ENCODE results near the gene PRKCA.
A peak's percentile ranks its signal among the peaks of the same experiment; 100 is the strongest.

Gene PRKCA

DNA sequence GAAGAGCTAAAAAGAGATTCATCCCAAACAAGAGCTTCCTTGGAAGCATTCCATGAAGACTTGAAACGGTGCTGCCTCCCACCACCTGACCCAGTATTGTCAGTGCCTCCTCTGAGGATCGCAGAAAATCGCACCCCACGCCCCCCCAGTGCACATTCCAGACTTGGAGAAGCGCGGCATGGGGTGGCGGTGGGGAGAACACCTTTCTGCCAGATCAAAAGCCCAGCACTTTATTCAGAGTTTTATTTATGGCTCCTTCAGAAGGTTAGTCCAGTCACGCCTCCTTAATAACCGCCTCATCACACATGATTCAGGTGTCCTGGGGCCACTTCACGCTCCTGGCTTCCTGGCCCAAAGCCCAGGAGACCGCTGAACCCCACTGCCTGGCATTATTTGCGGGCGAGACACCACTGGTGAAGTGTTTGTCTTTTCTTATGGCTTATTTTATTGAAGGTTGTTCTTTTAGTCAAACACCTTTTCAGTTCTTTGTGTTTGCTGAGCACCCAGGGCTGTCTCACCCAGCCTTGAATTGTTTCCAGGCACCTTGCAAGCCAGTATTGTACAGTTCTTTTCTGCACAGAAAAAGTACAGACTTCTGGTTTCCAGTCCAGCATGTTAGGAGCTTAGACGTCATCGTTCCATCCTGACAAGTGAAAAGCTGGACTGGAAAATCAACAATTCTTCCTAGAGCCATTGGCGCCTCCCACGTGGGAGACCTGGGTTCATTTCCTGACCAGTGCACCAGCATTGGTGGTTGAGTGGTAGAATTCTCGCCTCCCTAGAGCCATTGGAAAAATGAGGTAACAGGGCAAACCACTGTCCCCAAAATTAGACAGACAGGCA, 452.9 kb downstream of the PRKCA start:
- Histone ChIP-seq H3K36me3 (no peaks in the 10 kb centered on the region; the same call in none of the 2 replicates), H3K27me3 (no peaks in the 10 kb centered on the region; the same call in 1 of the 2 replicates), H3K4me3 (ENCODE audit: low read depth, low read length) (no peak overlapping the region), H3K4me1 (no peaks in the 10 kb centered on the region), H3K9me3 (no peaks in the 10 kb centered on the region)
- TF ChIP-seq, protein P1, sequence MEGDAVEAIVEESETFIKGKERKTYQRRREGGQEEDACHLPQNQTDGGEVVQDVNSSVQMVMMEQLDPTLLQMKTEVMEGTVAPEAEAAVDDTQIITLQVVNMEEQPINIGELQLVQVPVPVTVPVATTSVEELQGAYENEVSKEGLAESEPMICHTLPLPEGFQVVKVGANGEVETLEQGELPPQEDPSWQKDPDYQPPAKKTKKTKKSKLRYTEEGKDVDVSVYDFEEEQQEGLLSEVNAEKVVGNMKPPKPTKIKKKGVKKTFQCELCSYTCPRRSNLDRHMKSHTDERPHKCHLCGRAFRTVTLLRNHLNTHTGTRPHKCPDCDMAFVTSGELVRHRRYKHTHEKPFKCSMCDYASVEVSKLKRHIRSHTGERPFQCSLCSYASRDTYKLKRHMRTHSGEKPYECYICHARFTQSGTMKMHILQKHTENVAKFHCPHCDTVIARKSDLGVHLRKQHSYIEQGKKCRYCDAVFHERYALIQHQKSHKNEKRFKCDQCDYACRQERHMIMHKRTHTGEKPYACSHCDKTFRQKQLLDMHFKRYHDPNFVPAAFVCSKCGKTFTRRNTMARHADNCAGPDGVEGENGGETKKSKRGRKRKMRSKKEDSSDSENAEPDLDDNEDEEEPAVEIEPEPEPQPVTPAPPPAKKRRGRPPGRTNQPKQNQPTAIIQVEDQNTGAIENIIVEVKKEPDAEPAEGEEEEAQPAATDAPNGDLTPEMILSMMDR (IDR thresholded peaks at IDR 0.05; ENCODE audit: low read depth, low read length): no peak
- DNase-seq: no peak

DNA sequence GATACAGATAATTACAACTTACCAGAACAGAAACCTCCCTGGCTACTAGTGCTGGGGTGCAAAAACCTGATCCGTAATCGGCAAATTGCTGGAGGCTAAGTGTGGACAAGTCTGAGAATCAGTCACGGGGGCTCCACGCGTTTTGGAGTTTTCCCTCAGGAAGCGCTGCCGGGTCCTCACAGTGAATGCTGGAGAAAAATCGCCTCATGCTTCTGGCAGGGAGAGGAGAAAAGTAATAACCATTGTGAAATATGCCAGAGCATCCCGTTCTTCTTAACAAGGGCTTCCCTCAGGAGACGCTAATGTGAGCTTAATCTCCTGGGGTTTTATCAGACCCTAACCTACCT, 453.5 kb downstream of the PRKCA start:
- no peaks in the 10 kb centered on the region for H3K9me3 ChIP-seq
- H3K36me3 ChIP-seq: no peaks in the 10 kb centered on the region; the same call in none of the 2 replicates
- no peak overlapping the region for H3K4me3 ChIP-seq (ENCODE audit: low read depth, low read length)
- H3K27me3 ChIP-seq: no peaks in the 10 kb centered on the region; the same call in 1 of the 2 replicates
- no peaks in the 10 kb centered on the region for H3K4me1 ChIP-seq
- no peak for DNase-seq
- TF ChIP-seq, protein P1 (IDR thresholded peaks at IDR 0.05; ENCODE audit: low read depth, low read length): no peak

DNA sequence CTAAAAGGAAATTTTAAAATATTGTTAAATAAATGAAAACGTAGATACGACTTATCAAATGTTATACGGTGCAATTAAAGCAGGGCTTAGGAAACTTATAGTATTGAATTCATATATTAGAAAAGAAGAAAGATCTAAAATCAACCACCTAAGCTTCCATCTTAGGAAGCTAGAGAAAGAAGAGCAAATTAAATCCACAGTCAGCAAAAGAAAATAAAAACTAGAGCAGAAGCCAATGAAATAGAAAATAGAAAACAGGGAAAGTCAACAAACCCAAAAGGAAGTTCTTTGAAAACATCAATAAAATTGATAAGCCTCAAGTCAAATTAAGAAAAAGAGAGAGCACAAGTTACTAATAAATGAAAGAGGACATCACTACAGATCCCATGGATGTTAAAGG, 457.9 kb downstream of the PRKCA start:
- no peaks in the 10 kb centered on the region; the same call in none of the 2 replicates for H3K36me3 ChIP-seq
- H3K9me3 ChIP-seq: no peaks in the 10 kb centered on the region
- no peak for DNase-seq
- TF ChIP-seq, protein P1 (IDR thresholded peaks at IDR 0.05; ENCODE audit: low read depth, low read length): no peak
- no peak overlapping the region for H3K4me3 ChIP-seq (ENCODE audit: low read depth, low read length)
- peaks cover 3% of the 10 kb centered on the region; the same call in 1 of the 2 replicates for H3K4me1 ChIP-seq
- H3K27me3 ChIP-seq: no peaks in the 10 kb centered on the region

DNA sequence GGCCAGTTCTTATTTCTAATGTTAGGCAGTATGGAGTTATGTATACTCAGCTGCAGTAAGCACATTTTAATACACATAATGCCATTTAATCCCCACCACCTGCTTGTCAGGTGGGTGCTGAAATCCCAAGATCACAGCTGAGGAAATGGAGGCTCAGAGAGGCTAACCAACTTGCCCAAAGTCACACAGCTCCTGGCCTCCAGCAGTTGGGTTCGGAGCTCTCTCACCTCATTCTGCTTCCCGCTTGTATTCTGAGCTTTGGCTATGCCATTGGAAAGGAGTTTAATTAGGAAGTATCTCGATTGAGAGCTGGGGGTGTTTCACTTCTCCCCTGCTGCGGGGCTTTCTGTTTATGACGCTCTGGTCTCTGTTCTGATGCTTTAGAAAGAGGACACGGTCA, 459.9 kb downstream of the PRKCA start:
- Histone ChIP-seq H3K4me3 (ENCODE audit: low read depth, low read length) (no peak overlapping the region), H3K36me3 (no peaks in the 10 kb centered on the region; the same call in 1 of the 2 replicates), H3K27me3 (no peaks in the 10 kb centered on the region), H3K9me3 (no peaks in the 10 kb centered on the region), H3K4me1 (peaks cover 3% of the 10 kb centered on the region; the same call in 1 of the 2 replicates)
- DNase-seq: no peak
- TF ChIP-seq, protein P1 (IDR thresholded peaks at IDR 0.05; ENCODE audit: low read depth, low read length): no peak

DNA sequence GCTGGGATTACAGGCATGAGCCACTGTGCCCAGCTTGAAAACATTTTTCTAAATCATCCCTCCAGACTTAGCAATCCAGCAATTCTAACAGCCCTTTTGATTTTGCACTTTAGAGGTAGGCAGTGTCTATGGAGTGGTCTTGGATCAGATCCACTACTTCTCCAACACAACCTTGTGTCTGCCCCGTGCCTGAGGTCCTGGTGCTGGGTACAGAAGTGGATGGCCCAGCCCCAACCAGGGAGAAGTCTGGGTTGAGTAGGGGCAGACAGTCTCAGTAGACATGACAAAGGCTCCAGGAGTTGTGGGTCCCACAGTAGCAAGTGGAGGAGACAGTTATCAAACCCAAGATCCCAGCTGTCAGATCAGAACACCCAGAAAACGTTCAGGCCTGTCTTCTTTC, 460.6 kb downstream of the PRKCA start:
- DNase-seq: no peak
- H3K9me3 ChIP-seq: no peaks in the 10 kb centered on the region
- TF ChIP-seq, protein P1 (IDR thresholded peaks at IDR 0.05; ENCODE audit: low read depth, low read length): no peak
- H3K36me3 ChIP-seq: no peaks in the 10 kb centered on the region; the same call in 1 of the 2 replicates
- H3K4me3 ChIP-seq (ENCODE audit: low read depth, low read length): no peak overlapping the region
- peaks cover 3% of the 10 kb centered on the region; the same call in 1 of the 2 replicates for H3K4me1 ChIP-seq
- no peaks in the 10 kb centered on the region for H3K27me3 ChIP-seq

DNA sequence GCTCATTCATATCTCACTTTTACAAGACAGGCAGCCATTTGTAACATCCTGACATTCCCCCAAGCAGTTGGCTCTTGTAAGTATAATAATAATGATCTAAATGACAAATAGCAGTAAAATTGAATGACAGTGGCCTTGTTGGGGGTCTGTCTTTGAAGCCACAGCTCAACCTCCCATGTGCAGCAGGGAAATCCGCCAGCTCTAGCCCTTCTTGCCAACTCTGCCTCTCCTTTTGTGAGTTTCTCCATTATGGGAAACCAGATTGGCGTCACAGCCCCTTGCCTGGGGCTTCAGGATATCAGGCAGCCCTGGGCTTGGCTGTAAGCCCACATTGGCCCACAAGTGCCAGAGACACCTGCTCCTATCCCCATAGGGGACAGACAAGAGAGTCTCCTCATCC, 462.1 kb downstream of the PRKCA start:
- no peaks in the 10 kb centered on the region for H3K9me3 ChIP-seq
- peak; percentile 86 for DNase-seq
- H3K4me1 ChIP-seq: peaks cover 4% of the 10 kb centered on the region
- TF ChIP-seq, protein P1 (IDR thresholded peaks at IDR 0.05; ENCODE audit: low read depth, low read length): no peak
- H3K27me3 ChIP-seq: no peaks in the 10 kb centered on the region
- H3K36me3 ChIP-seq: no peaks in the 10 kb centered on the region
- H3K4me3 ChIP-seq (ENCODE audit: low read depth, low read length): no peak overlapping the region
